ENCODE data around the gene RANBP10. TPM values are rescaled to one million over a fixed set of nuclear protein-coding genes. Genes with fewer than 3 reads are reported as not detected.

RANBP10 gene
- total RNA-seq, 1 donor from 2014 or later, result 14.7 TPM

DNA sequence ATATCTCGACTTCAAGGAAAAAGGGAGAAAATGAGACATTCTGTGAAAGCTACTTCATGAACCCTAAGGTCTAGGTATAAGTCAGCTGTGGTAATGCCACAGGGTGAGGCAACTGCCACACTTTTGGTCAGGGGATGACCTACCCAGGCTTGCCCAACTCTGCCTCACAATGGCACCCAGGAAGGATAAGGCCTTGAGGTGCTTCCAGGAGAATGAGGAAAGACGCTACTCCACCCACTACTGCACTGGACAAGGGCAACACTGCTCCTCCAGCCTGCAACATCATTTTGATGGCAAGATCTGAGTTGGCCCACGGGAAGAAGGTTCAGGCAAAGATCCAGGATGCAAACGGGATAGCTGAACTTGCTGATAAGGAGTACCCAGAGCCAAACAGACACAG, 65.2 kb downstream of the RANBP10 start:
- TF ChIP-seq, protein P1, sequence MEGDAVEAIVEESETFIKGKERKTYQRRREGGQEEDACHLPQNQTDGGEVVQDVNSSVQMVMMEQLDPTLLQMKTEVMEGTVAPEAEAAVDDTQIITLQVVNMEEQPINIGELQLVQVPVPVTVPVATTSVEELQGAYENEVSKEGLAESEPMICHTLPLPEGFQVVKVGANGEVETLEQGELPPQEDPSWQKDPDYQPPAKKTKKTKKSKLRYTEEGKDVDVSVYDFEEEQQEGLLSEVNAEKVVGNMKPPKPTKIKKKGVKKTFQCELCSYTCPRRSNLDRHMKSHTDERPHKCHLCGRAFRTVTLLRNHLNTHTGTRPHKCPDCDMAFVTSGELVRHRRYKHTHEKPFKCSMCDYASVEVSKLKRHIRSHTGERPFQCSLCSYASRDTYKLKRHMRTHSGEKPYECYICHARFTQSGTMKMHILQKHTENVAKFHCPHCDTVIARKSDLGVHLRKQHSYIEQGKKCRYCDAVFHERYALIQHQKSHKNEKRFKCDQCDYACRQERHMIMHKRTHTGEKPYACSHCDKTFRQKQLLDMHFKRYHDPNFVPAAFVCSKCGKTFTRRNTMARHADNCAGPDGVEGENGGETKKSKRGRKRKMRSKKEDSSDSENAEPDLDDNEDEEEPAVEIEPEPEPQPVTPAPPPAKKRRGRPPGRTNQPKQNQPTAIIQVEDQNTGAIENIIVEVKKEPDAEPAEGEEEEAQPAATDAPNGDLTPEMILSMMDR (IDR thresholded peaks at IDR 0.05; ENCODE audit: borderline replicate concordance), result no peak
- intact Hi-C loops (cut with micrococcal nuclease), result no loop called here
- no peaks in the 10 kb centered on the region for H3K9me3 ChIP-seq (replicated peaks)
- no peaks in the 10 kb centered on the region for H3K27me3 ChIP-seq (ENCODE audit: low read depth)
- no peak overlapping the region for H3K4me3 ChIP-seq
- no peak overlapping the region for H3K27ac ChIP-seq (replicated peaks)
- peaks cover 56% of the 10 kb centered on the region for H3K36me3 ChIP-seq
- H3K4me1 ChIP-seq, result no peaks in the 10 kb centered on the region
- no peak for DNase-seq

DNA sequence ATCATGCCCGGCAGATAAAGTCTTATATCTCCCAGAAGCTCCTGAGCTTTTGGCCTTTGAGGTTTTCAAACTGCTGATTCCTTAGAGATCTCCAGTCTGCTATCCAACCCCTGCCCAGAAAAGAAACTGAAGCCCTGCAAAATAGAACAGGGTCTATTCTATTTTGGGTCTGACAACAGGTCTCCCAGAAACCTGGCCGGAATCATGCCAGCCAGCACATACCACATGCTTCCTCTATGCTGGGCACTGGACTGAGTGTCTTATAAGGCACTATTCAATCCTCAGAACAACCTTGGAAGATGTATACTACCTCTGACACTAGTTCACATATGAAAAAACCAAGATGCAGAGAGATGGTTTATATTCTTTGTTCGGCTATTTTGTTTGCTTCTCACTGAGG, 66.0 kb downstream of the RANBP10 start:
- Histone ChIP-seq H3K9me3 (replicated peaks) (no peaks in the 10 kb centered on the region), H3K4me1 (no peaks in the 10 kb centered on the region), H3K27me3 (ENCODE audit: low read depth) (no peaks in the 10 kb centered on the region), H3K36me3 (peaks cover 56% of the 10 kb centered on the region), H3K27ac (replicated peaks) (no peak overlapping the region), H3K4me3 (no peak overlapping the region)
- TF ChIP-seq, protein P1 (IDR thresholded peaks at IDR 0.05; ENCODE audit: borderline replicate concordance), result no peak
- no peak for DNase-seq
- intact Hi-C loops (cut with micrococcal nuclease), result no loop called here

DNA sequence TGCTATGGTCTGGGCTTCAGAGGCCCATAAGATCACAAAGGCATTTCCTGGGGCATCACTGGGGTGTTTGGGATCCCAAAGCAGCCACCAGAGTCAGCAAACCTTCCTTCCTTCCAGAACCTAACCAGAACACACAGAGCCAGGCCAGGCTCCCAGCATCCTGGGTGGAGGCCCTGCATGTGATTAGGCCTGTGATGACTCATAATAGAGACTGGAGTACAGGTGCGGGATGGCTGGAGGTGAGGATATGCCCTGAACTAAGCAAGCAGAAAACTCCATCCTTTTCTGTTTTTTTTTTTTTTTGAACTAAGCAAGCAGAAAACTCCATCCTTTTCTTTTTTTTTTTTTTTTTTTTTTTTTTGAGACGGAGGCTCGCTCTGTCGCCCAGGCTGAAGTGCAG, 69.5 kb downstream of the RANBP10 start:
- TF ChIP-seq, protein P1 (IDR thresholded peaks at IDR 0.05; ENCODE audit: borderline replicate concordance), result no peak
- no peaks in the 10 kb centered on the region for H3K9me3 ChIP-seq (replicated peaks)
- no peak for DNase-seq
- no peak overlapping the region for H3K4me3 ChIP-seq
- no peaks in the 10 kb centered on the region for H3K27me3 ChIP-seq (ENCODE audit: low read depth)
- H3K27ac ChIP-seq (replicated peaks), result no peak overlapping the region
- H3K36me3 ChIP-seq, result peaks cover 54% of the 10 kb centered on the region
- H3K4me1 ChIP-seq, result no peaks in the 10 kb centered on the region
- intact Hi-C loops (cut with micrococcal nuclease), result no loop called here

DNA sequence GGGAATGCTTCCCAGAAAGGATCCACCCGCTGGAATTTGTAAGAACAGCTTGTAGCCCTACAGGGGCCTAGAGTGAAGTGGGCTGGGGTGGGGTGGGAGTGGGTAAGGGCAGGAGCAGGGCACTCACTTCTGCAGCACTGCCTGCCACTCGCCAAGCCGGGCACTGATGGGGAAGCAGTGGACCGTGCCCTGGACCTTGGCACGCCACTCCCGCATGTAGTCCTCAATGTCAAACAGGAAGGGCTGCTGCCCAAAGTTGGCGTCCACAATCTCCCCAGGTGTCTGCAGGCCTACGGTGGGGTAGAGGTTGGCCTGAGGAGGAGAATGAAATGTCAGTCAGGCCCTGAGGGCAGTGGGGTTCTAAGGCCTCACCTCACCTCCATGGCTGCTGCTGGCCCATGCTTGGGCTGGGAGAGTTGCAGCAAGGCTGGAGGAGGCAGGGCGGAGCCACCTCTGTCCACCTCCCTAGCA, 71.6 kb downstream of the RANBP10 start:
- intact Hi-C loops (cut with micrococcal nuclease), result no loop called here
- H3K4me3 ChIP-seq, result no peak overlapping the region
- H3K27me3 ChIP-seq (ENCODE audit: low read depth), result no peaks in the 10 kb centered on the region
- peaks cover 56% of the 10 kb centered on the region for H3K36me3 ChIP-seq
- no peak overlapping the region for H3K27ac ChIP-seq (replicated peaks)
- no peaks in the 10 kb centered on the region for H3K9me3 ChIP-seq (replicated peaks)
- no peaks in the 10 kb centered on the region for H3K4me1 ChIP-seq
- no peak for DNase-seq
- TF ChIP-seq, protein P1 (IDR thresholded peaks at IDR 0.05; ENCODE audit: borderline replicate concordance), result no peak

DNA sequence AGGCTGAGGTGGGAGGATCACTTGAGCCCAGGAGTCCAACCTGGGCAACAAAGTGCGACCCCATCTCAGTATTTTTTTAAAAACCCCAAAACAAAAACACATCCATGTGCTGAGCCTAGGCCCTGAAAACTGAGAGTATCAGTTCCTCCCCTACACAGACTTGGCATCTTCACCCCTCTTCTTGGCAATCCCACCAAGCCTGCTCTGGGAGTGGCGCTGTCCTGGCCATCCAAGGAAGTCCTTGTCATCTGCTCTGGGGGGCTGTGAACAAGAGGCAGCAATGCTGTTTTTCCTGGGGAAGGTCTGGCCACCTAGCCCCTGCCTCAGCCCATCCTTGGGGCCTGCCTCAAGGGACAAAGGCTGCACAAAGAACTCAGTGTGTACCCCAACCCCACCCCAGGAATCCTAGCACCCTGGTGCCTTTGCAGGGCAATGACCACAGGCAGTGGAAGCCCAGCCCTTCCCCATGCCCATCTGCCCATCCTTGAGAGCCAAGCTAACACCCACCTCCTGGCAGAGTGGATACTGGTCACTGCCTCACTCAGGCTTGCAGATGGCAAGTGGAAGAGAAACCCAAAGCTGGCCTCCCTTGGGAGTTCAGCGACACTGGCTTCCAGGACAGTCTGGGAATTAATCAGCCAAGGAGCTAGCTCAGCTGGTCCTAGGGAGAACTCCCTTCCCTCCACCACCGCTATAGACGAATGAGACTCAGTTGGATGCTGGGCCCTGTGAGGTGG, 72.5 kb downstream of the RANBP10 start:
- Histone ChIP-seq H3K36me3 (peaks cover 56% of the 10 kb centered on the region), H3K4me3 (no peak overlapping the region), H3K9me3 (replicated peaks) (no peaks in the 10 kb centered on the region), H3K27me3 (ENCODE audit: low read depth) (no peaks in the 10 kb centered on the region), H3K27ac (replicated peaks) (no peak overlapping the region), H3K4me1 (no peaks in the 10 kb centered on the region)
- intact Hi-C loops (cut with micrococcal nuclease), result no loop called here
- TF ChIP-seq, protein P1 (IDR thresholded peaks at IDR 0.05; ENCODE audit: borderline replicate concordance), result no peak
- no peak for DNase-seq
